Hepatocyte (in vitro differentiated cells): Measurements from ENCODE around the gene LRMDA. TPM values are rescaled to one million over a fixed set of nuclear protein-coding genes. Genes with fewer than 3 reads are reported as not detected.
"Not testable (repeated sequence)": the region's sequence is repeated elsewhere in the genome, so short reads cannot be mapped to it uniquely, and the experiment has no call there.

Source experiments
- DNase-seq: peaks from one replicate; pipeline ENCODE4 v3.0.0-alpha.2; 2016; ENCODE audit warnings: low spot score
- H2AFZ ChIP-seq: fragments of 200-600 bp; sonication (generic); 2 replicates; pipeline ENCODE4 v1.6.0; 2016; ENCODE audit warnings: antibody characterized with exemption, mild to moderate bottlenecking
- H3K27ac ChIP-seq: fragments of 200-600 bp; sonication (generic); 2 replicates; pipeline ENCODE4 v1.5.1; 2016; ENCODE audit warnings: mild to moderate bottlenecking
- H3K27me3 ChIP-seq: fragments of 200-600 bp; sonication (generic); 2 replicates; pipeline ENCODE4 v1.6.1; 2016
- H3K36me3 ChIP-seq: fragments of 200-600 bp; sonication (generic); replicated peaks from 2 replicates; pipeline ENCODE4 v1.5.1; 2016; ENCODE audit warnings: low read depth; ENCODE audit not compliant: insufficient read depth
- H3K4me1 ChIP-seq: fragments of 200-600 bp; sonication (generic); 2 replicates; pipeline ENCODE4 v1.5.1; 2016; ENCODE audit warnings: mild to moderate bottlenecking, moderate library complexity; ENCODE audit not compliant: insufficient read depth
- H3K4me2 ChIP-seq: fragments of 200-600 bp; sonication (generic); 2 replicates; pipeline ENCODE4 v1.6.0; 2016
- H3K4me3 ChIP-seq: fragments of 200-600 bp; sonication (generic); 2 replicates; pipeline ENCODE4 v1.5.1; 2016; ENCODE audit warnings: mild to moderate bottlenecking
- H3K79me2 ChIP-seq: fragments of 200-600 bp; sonication (generic); 2 replicates; pipeline ENCODE4 v1.6.0; 2017; ENCODE audit warnings: mild to moderate bottlenecking
- H3K9me2 ChIP-seq: fragments of 200-600 bp; sonication (generic); replicated peaks from 2 replicates; pipeline ENCODE4 v1.6.0; 2017; ENCODE audit warnings: mild to moderate bottlenecking; ENCODE audit not compliant: insufficient read depth
- H3K9me3 ChIP-seq: fragments of 200-600 bp; sonication (generic); 2 replicates; pipeline ENCODE4 v1.5.1; 2016; ENCODE audit warnings: low read depth, mild to moderate bottlenecking
- H4K20me1 ChIP-seq: fragments of 200-600 bp; sonication (generic); 2 replicates; pipeline ENCODE4 v1.6.0; 2016; ENCODE audit warnings: mild to moderate bottlenecking; ENCODE audit not compliant: insufficient read depth, poor library complexity, severe bottlenecking
- CTCF ChIP-seq: fragments of 200-600 bp; sonication (generic); IDR thresholded peaks from 2 replicates; pipeline ENCODE4 v1.5.1; 2016; ENCODE audit warnings: antibody characterized with exemption, mild to moderate bottlenecking; ENCODE audit not compliant: poor library complexity
- EZH2 ChIP-seq: fragments of 200-600 bp; sonication (generic); IDR thresholded peaks from 2 replicates; pipeline ENCODE4 v1.6.1; 2016; ENCODE audit warnings: antibody characterized with exemption, mild to moderate bottlenecking, borderline replicate concordance
- EZH2phosphoT487 ChIP-seq: fragments of 200-600 bp; sonication (generic); IDR thresholded peaks from one replicate; pipeline ENCODE4 v1.6.1; 2018; ENCODE audit warnings: antibody characterized with exemption, mild to moderate bottlenecking, low read depth, moderate library complexity; ENCODE audit not compliant: unreplicated experiment, severe bottlenecking
- WGBS: methylation state at CpG from one replicate; pipeline ENCODE4 v1.1.6; 2016; ENCODE audit warnings: low lambda C conversion rate; ENCODE audit errors: missing lambda C conversion rate; 5-methylcytosine and 5-hydroxymethylcytosine counted together
- microRNA counts: library from miRNA; unstranded; fragments of <30 nt; microRNA quantifications from one replicate; lab custom pipeline; 2017
- microRNA-seq: library from miRNA; unstranded; fragments of <30 nt; microRNA quantifications from one replicate; pipeline ENCODE4, GENCODE V29; 2017
- polyA plus RNA-seq: library from polyadenylated mRNA; unstranded; fragments of >200 nt; fragmentation: Nextera tagmentation; extraction: Ambion mirVana; gene quantifications from 2 replicates; pipeline ENCODE4 v1.2.1, GENCODE V29; 2016
- small RNA-seq: library from RNA; depleted of rRNA; stranded (forward); fragments of <200 nt; gene quantifications from one replicate; pipeline ENCODE3, GENCODE V24; 2014
- total RNA-seq: library from RNA; depleted of rRNA; stranded (reverse); fragments of >200 nt; gene quantifications from 2 replicates; pipeline ENCODE4 v1.2.3, GENCODE V29; 2014

The LRMDA gene
- total and polyA plus RNA-seq, 2 experiments from 2014 or later: 5.6 to 15.7 TPM

- DNase-seq: peak; percentile 14
- H2AFZ ChIP-seq: no peak overlapping the region
Measured at GRCh38 chr10:76583711-76584161, 1152.3 kb downstream of the LRMDA start.

GRCh38 chr10:76584466-76584865, 1153.0 kb downstream of the LRMDA start:
- not testable (repeated sequence) for H3K36me3 ChIP-seq, H3K9me3 ChIP-seq, H4K20me1 ChIP-seq, H2AFZ ChIP-seq, H3K4me2 ChIP-seq, DNase-seq, H3K9me2 ChIP-seq, H3K4me3 ChIP-seq, H3K27me3 ChIP-seq, H3K4me1 ChIP-seq, H3K79me2 ChIP-seq
- WGBS: 88% methylated on average over 9 of the region's 9 CpGs
- peak overlapping the region; percentile 41 for H3K27ac ChIP-seq

More at GRCh38 chr10:76583711-76584161, 1152.3 kb downstream of the LRMDA start:
- Histone ChIP-seq H3K79me2 (no peaks in the 10 kb centered on the region), H3K4me1 (peaks cover 3% of the 10 kb centered on the region), H3K4me3 (no peak overlapping the region), H3K36me3 (no peaks in the 10 kb centered on the region), H3K27ac (peak overlapping the region; percentile 41), H3K9me3 (no peaks in the 10 kb centered on the region), H3K9me2 (no peaks in the 10 kb centered on the region), H3K27me3 (no peaks in the 10 kb centered on the region), H3K4me2 (no peak overlapping the region), H4K20me1 (no peaks in the 10 kb centered on the region)
- 30% methylated on average over 3 of the region's 3 CpGs for WGBS
- TF ChIP-seq CTCF (no peak), EZH2 (no peak), EZH2phosphoT487 (no peak)

MicroRNA genes within 50 kb of the gene (microRNA counts, 767-probe panel; counts per million panel counts)
- microRNA hsa-miR-606 (lab: Ali Mortazavi, UCI): not detected

Small RNA genes lying within 50 kb of the gene (microRNA-seq; reads per million reads assigned to microRNA genes)
- gene MIR606: not detected

Small RNA genes lying within 50 kb of the gene (small RNA-seq; reads per million reads assigned to genes)
- gene MIR606: not detected
- not detected for gene RN7SL518P
- gene RNU6-673P: not detected

Other genes starting within 250 kb of the LRMDA start
- gene VDAC2, start 220.8 kb upstream of the LRMDA start, total RNA-seq: 167 and 172 TPM in 2 replicates
- 190 and 192 TPM in 2 replicates for gene VDAC2, start 220.8 kb upstream of the LRMDA start, polyA plus RNA-seq
- gene COMTD1, start 195.7 kb upstream of the LRMDA start, total RNA-seq: 19.2 and 36.7 TPM in 2 replicates
- gene COMTD1, start 195.7 kb upstream of the LRMDA start, polyA plus RNA-seq: 46.4 and 51.9 TPM in 2 replicates
- gene ZNF503, start 29.9 kb upstream of the LRMDA start, total RNA-seq: 17.6 and 19.6 TPM in 2 replicates
- 11.5 and 14.1 TPM in 2 replicates for gene ZNF503, start 29.9 kb upstream of the LRMDA start, polyA plus RNA-seq